GM10266 (cell line): ENCODE results near the gene CRYBG1.

Experiments used
- DNase-seq: peaks from one replicate; pipeline ENCODE4 v3.0.0; 2012; ENCODE audit errors: extremely low spot score
- CTCF ChIP-seq: IDR thresholded peaks from 2 replicates; pipeline ENCODE4 v1.5.1; 2012; ENCODE audit warnings: mild to moderate bottlenecking, low read depth; ENCODE audit not compliant: control insufficient read depth, insufficient read depth; ENCODE audit errors: missing control alignments

The CRYBG1 gene

DNA sequence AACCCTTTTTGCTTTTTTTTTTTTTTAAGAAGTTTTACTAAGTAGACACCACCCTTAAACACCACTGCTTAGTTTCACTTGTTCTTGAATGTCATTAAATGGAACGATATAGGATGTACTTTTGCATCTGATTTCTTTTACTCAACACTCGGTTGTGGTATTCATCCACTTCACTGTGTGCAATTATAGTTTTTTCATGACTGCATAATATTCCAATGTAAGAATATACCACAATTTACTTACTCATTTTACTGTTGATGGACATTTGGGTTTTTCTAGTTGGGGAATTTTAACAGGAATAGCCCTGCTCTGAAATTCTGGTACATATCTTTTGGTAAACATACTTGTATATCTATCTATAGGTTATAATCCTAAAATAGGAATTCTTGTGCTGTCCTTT lies 238.9 kb downstream of the CRYBG1 start:
- DNase-seq, result no peak
- TF ChIP-seq CTCF, result no peak

- DNase-seq, result no peak
- TF ChIP-seq CTCF, result no peak
Observed at GRCh38 chr6:106600329-106600728, 239.8 kb downstream of the CRYBG1 start.

DNA sequence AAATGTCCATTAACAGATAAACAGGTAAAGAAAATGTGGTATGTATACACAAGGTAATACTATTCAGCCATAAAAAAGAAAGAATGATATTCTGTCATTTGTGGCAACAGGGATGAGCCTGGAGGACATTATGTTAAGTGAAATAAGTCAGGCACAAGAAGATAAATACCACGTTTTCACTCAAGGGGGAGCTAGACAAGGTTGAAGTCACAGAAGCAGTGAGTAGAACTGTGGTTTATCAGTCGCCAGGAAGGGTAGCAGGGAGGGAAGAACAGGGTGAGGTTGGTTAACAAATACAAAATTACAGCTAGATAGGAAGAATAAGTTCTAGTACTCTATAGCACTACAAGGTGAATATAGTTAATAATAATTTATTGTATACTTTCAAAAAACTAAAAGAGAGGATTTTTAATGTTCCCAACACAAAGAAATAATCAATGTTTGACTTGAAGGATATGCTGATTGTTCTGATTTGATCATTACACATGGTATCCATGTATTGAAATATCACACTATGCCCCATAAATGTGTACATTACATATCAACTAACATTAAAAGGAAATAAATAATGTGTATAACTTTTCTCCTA lies 247.7 kb downstream of the CRYBG1 start:
- peak; percentile 73 for TF ChIP-seq CTCF
- peak; percentile 35 for DNase-seq

DNA sequence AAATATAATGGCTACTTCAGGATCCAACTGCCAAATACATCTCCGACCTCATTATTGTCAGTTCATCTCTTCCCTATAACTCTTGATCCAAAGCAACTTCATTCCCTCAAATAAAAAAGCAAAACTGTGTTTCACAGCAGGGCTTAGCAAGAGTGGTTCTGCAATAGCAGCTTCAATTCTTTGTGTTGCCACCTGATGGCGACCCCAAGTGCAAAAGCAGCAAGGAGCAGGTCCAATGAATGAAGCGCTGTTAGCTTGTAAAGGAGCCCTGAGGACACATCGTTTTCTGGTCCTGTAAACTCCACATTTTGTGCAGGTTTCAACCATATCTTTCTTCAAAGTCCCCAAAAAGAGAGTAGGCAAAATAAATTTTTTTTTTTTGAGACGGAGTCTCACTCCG lies 249.2 kb downstream of the CRYBG1 start:
- peak; percentile 53 for TF ChIP-seq CTCF
- DNase-seq, result no peak

DNA sequence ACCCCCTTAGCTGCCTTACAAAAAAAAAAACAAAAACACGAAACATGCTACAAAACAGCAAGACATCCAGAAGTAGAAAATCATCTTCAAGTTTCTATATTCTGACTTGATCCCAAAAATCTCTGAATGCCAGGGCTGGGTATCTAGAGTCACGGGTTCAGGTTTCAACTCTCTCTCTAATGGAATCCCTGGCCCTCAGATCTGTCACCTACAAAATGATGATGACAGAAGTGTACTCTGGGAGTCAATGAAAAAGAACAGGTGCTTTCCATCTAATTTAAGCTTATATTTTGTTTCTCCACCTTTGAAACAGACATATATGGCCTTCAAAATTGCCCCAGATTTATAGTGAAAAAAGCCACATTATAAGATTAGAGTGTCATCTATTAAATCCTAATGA lies 250.5 kb downstream of the CRYBG1 start:
- no peak for TF ChIP-seq CTCF
- DNase-seq, result no peak

- no peak for TF ChIP-seq CTCF
Observed at GRCh38 chr6:106612671-106613416, 252.3 kb downstream of the CRYBG1 start.

DNA sequence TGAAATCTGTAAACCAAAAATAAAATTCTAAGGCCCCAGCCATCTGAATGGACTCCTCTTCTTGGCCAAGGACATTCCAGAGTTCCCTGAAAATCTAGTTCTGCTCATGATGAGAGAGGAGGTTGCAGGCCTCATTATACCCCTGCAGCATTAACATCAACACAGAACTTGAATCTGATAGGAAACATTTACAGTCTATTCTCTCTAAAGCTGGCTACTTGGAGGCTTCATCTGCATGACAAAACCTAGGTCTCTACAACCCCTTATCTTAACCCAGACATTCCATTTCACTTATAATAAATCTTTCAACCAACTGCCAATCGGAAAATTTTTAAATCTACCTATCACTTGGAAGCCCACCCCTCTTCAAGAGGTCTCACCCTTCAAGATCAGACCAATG lies 253.1 kb downstream of the CRYBG1 start:
- no peak for TF ChIP-seq CTCF
- DNase-seq, result no peak

More at GRCh38 chr6:106612671-106613416, 252.3 kb downstream of the CRYBG1 start:
- no peak for DNase-seq
